Spleen (tissue), 11 donors: ENCODE data around the gene HDAC4. TPM values are rescaled to one million over a fixed set of nuclear protein-coding genes. Genes with fewer than 3 reads are reported as not detected.

Source experiments
- DNase-seq: peaks from one replicate; pipeline ENCODE4 v3.0.0-alpha.2; 2020
- H3K27ac ChIP-seq, 8 donors: fragments of 200-600 bp; sonication (generic) in 7 of 8; 1 replicate in 4 of 8; 2 replicates in 4 of 8; pipeline versions ENCODE4 v1.5.0 to v1.8.0; 2016 to 2021; ENCODE audit warnings: inconsistent platforms in 4 of 8, mild to moderate bottlenecking in 4 of 8, moderate library complexity in 1 of 8
- H3K27me3 ChIP-seq, 7 donors: fragments of 200-600 bp; sonication (generic) in 6 of 7; replicated peaks in 1 of 7; 1 replicate in 4 of 7; 2 replicates in 3 of 7; pipeline versions ENCODE4 v1.5.0 to v1.8.0; 2016 to 2021; ENCODE audit warnings: inconsistent platforms in 3 of 7, mild to moderate bottlenecking in 1 of 7
- H3K36me3 ChIP-seq, 6 donors: fragments of 200-600 bp; sonication (generic) in 5 of 6; 1 replicate in 4 of 6; 2 replicates in 2 of 6; pipeline versions ENCODE4 v1.5.0 to v1.8.0; 2016 to 2021; ENCODE audit warnings: inconsistent platforms in 2 of 6
- H3K4me1 ChIP-seq, 6 donors: fragments of 200-600 bp; sonication (generic) in 5 of 6; 1 replicate in 3 of 6; 2 replicates in 3 of 6; pipeline versions ENCODE4 v1.5.0 to v1.8.0; 2016 to 2021; ENCODE audit warnings: inconsistent platforms in 3 of 6
- H3K4me3 ChIP-seq, 8 donors: fragments of 200-600 bp; sonication (generic) in 7 of 8; 1 replicate in 4 of 8; 2 replicates in 4 of 8; pipeline versions ENCODE4 v1.5.0 to v1.8.0; 2016 to 2021; ENCODE audit warnings: inconsistent platforms in 4 of 8, mild to moderate bottlenecking in 4 of 8, moderate library complexity in 2 of 8
- H3K9me3 ChIP-seq, 8 donors: fragments of 200-600 bp; sonication (generic) in 7 of 8; 1 replicate in 4 of 8; 2 replicates in 4 of 8; pipeline versions ENCODE4 v1.5.0 to v1.8.0; 2016 to 2021; ENCODE audit warnings: inconsistent platforms in 4 of 8
- POLR2A ChIP-seq, 3 donors: fragments of 450-650 bp; IDR thresholded peaks; one replicate each; pipeline ENCODE4 v1.5.1; 2017; ENCODE audit warnings: antibody characterized with exemption in 3 of 3, mild to moderate bottlenecking in 1 of 3
- POLR2AphosphoS5 ChIP-seq, 3 donors: sonication (generic); formaldehyde crosslinking; IDR thresholded peaks; one replicate each; pipeline ENCODE4 v1.5.1; 2017; ENCODE audit warnings: antibody characterized with exemption in 3 of 3
- WGBS, 5 donors: extraction: QIAGEN DNeasy Blood & Tissue Kit in 3 of 5; methylation state at CpG; one replicate each; pipeline versions ENCODE4 v1.1.5 to v1.1.7; 2013 to 2018; 5-methylcytosine and 5-hydroxymethylcytosine counted together
- intact Hi-C: fragments of 100-400 bp; cut with DNase I; formaldehyde crosslinking; loops from one replicate; pipeline ENCODE4 v1.15.0; 2023; ENCODE audit warnings: low total_unique reads
- polyA plus RNA-seq, 3 donors: library from polyadenylated mRNA; stranded (reverse); fragments of 200-250 nt; gene quantifications; one replicate each; pipeline ENCODE4 v1.2.1, GENCODE V29; 2013
- total RNA-seq, 7 donors: library from RNA; depleted of rRNA in 3 of 7; stranded (reverse); fragments of >200 nt in 3 of 7; fragmentation: NEBNext Ultra II Directional in 4 of 7; extraction: Animal tissue kit (Norgen Biotek cat#: 25700) in 4 of 7; gene quantifications; one replicate each; pipeline versions ENCODE4 v1.1.0 to v1.2.1, GENCODE V29; 2016 to 2021
- TF ChIP-seq, protein P1 (sequence below), 11 experiments: fragments of 200-600 bp in 7 of 11; fragments of 450-650 bp in 4 of 11; sonication (generic) in 4 of 11; IDR thresholded peaks in 8 of 11; conservative IDR thresholded peaks in 3 of 11; 1 replicate in 7 of 11; 2 replicates in 4 of 11; pipeline versions ENCODE4 v1.4.0 to v1.8.0; 2016 to 2021; ENCODE audit warnings: antibody characterized with exemption in 11 of 11, inconsistent platforms in 4 of 11, mild to moderate bottlenecking in 1 of 11
- donor health status: healthy with polysubstance abuse.
- donor health status: DM: no; HTN: no; CAD: no; lungs with moderate emphysema.
- donor health status: DM: no; HTN: no; CAD: no.
- donor health status: Bipolar disorder and iron deficiency.
- donor health status: healthy.
- donor health status: DM: no; HTN: no; CAD: no.
- donor health status: DM: yes; HTN: yes; CAD: no.

The HDAC4 gene
- total and polyA plus RNA-seq, 10 donors, result 3.2 to 122 (median 69.5) TPM

DNA sequence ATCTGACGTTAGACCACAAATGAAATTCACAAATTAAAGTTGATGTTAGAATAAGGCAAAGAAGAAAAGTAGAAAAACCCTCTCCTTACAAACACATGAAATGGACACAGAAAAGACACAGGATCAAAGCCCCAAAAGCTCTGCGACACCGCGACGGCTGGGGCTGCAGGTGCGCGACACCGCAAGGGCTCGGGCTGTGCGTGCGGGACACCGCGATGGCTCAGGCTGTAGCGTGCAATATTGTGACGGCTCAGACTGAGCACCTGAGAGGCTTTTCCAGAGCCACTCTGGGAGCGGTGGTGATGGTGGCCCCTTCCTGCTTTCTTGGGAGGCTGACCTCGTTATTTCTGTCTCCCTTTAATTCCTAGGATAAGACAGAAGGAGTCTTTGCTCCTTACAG, 296.0 kb downstream of the HDAC4 start:
- WGBS, 5 donors, result 95 to 98% (median 97%) methylated on average over 17 of the region's 17 CpGs
- TF ChIP-seq POLR2A (IDR thresholded peaks at IDR 0.05), result no peak
- peak in 1 of 3 donors; percentile 34 for TF ChIP-seq POLR2AphosphoS5 (IDR thresholded peaks at IDR 0.05)
- H3K9me3 ChIP-seq, result no peaks in the 10 kb centered on the region
- peaks cover 3 to 100% (median 88%) of the 10 kb centered on the region in 6 donors for H3K36me3 ChIP-seq
- peaks cover 0 to 17% (median 6%) of the 10 kb centered on the region in 6 donors for H3K4me1 ChIP-seq
- no peaks in the 10 kb centered on the region for H3K27me3 ChIP-seq
- no peak for DNase-seq
- H3K27ac ChIP-seq, result no peak overlapping the region
- intact Hi-C loops, result no loop called here
- H3K4me3 ChIP-seq, result no peak overlapping the region

DNA sequence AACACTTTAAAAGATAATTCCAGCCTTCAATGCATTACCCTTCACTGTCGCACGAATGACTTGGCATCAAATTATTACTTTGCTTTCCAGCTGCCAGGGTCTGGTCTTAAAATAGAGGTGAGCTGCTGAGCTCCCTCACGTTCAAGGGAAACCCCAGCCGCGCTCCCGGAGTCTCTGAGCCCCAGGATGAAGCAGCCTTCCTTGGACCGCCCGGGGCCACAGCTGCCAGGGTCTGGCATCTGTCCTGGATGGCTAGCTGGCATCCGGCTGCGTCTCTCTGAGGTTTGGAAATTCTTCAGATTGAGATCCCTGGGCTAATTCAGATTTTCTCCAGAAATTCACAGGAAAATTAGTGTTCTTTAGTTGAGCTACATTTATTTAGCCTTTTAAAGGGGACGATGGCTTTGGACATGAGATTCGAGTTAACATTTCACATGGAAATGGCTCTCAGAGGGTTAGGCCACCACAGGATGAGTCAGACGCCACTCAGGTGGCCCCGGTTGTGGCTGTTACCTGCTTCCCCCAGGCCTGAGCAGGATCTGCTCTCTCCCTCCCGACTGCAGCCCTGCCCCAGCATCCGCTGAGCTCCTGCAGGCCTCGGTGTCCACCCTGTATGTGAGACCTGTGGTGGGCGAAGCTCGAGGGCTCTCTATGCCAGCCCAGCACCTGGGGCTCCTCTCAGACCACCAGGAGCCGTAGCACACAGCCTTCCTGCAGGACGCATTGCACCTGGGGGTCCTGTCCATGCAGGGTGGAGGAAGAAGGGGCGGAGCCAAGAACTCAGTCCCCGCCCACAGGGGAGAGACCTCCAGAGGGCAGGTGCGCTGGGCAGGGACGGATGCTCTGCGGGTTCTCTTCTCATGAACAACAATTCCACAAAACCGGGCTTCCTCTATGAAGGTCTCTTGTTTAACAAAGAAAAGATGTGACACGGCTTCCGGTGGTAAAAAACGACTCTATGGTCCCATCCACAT, 297.4 kb downstream of the HDAC4 start:
- TF ChIP-seq, protein P1, sequence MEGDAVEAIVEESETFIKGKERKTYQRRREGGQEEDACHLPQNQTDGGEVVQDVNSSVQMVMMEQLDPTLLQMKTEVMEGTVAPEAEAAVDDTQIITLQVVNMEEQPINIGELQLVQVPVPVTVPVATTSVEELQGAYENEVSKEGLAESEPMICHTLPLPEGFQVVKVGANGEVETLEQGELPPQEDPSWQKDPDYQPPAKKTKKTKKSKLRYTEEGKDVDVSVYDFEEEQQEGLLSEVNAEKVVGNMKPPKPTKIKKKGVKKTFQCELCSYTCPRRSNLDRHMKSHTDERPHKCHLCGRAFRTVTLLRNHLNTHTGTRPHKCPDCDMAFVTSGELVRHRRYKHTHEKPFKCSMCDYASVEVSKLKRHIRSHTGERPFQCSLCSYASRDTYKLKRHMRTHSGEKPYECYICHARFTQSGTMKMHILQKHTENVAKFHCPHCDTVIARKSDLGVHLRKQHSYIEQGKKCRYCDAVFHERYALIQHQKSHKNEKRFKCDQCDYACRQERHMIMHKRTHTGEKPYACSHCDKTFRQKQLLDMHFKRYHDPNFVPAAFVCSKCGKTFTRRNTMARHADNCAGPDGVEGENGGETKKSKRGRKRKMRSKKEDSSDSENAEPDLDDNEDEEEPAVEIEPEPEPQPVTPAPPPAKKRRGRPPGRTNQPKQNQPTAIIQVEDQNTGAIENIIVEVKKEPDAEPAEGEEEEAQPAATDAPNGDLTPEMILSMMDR (IDR thresholded peaks at IDR 0.05 in 8 of 11, conservative IDR thresholded peaks at IDR 0.05 in 3 of 11), result no peak
- peak in 1 of 3 donors; percentile 50 for TF ChIP-seq POLR2AphosphoS5 (IDR thresholded peaks at IDR 0.05)
- Histone ChIP-seq H3K4me1 (peaks cover 0 to 17% (median 6%) of the 10 kb centered on the region in 6 donors), H3K27me3 (no peaks in the 10 kb centered on the region), H3K36me3 (peaks cover 3 to 100% (median 81%) of the 10 kb centered on the region in 6 donors), H3K9me3 (no peaks in the 10 kb centered on the region), H3K4me3 (no peak overlapping the region), H3K27ac (no peak overlapping the region)
- 94 to 97% (median 95%) methylated on average over 25 to 30 of the region's 30 CpGs for WGBS, 5 donors
- intact Hi-C loops, result no loop called here
- no peak for DNase-seq

DNA sequence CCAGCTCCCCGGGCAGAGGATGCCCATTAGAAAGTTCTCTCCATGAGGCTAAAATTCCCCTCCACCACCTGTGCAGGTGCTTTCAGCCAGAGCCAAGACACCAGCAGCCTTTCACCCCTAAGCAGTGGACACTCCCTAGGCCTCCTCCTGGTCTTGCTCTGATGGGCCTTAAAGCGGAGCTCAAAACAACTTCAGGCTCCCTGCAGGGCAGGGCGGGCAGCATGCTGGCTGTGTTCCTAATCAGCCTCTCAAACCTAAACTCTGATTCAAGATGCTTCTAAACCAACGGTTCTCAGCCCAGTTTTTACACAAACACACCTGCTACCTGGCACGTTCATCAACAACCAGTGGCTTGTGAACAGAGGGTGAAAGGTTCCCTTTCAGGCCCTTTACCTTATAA, 298.6 kb downstream of the HDAC4 start:
- Histone ChIP-seq H3K27me3 (no peaks in the 10 kb centered on the region), H3K4me3 (no peak overlapping the region), H3K4me1 (peaks cover 0 to 14% (median 6%) of the 10 kb centered on the region in 6 donors), H3K36me3 (peaks cover 3 to 100% (median 71%) of the 10 kb centered on the region in 6 donors), H3K27ac (no peak overlapping the region), H3K9me3 (no peaks in the 10 kb centered on the region)
- 82 to 96% (median 95%) methylated on average over 5 of the region's 5 CpGs for WGBS, 5 donors
- no peak for TF ChIP-seq POLR2A (IDR thresholded peaks at IDR 0.05)
- TF ChIP-seq, protein P1 (IDR thresholded peaks at IDR 0.05 in 8 of 11, conservative IDR thresholded peaks at IDR 0.05 in 3 of 11), result no peak
- TF ChIP-seq POLR2AphosphoS5 (IDR thresholded peaks at IDR 0.05), result no peak
- no peak for DNase-seq
- intact Hi-C loops, result no loop called here

DNA sequence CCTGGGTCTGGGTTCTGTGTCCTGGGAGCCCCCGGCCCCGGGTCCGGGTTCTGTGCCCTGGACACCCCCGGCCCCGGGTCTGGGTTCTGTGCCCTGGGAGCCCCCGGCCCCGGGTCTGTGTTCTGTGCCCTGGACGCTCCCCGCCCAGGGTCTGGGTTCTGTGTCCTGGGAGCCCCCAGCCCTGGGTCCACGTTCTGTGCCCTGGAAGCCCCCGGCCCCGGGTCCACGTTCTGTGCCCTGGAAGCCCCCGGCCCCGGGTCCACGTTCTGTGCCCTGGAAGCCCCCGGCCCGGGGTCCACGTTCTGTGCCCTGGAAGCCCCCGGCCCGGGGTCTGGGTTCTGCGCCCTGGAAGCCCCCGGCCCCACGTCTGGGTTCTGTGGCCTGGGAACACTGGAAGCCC, 299.0 kb downstream of the HDAC4 start:
- WGBS, 5 donors, result 92 to 97% (median 95%) methylated on average over 5 to 24 of the region's 24 CpGs
- DNase-seq, result no peak
- Histone ChIP-seq H3K4me1 (peaks cover 0 to 10% (median 5%) of the 10 kb centered on the region in 6 donors), H3K4me3 (no peak overlapping the region), H3K27me3 (no peaks in the 10 kb centered on the region), H3K27ac (no peak overlapping the region), H3K9me3 (no peaks in the 10 kb centered on the region), H3K36me3 (peaks cover 3 to 100% (median 68%) of the 10 kb centered on the region in 6 donors)
- intact Hi-C loops, result no loop called here
- TF ChIP-seq POLR2AphosphoS5 (IDR thresholded peaks at IDR 0.05) (no peak), POLR2A (IDR thresholded peaks at IDR 0.05) (no peak)
- TF ChIP-seq, protein P1 (IDR thresholded peaks at IDR 0.05 in 8 of 11, conservative IDR thresholded peaks at IDR 0.05 in 3 of 11), result no peak
